ENCODE results near the gene CD69. TPM values are rescaled to one million over a fixed set of nuclear protein-coding genes. Genes with fewer than 3 reads are reported as not detected.

Gene CD69
- total and polyA plus RNA-seq, 2 experiments from 2014 or later: not detected

DNA sequence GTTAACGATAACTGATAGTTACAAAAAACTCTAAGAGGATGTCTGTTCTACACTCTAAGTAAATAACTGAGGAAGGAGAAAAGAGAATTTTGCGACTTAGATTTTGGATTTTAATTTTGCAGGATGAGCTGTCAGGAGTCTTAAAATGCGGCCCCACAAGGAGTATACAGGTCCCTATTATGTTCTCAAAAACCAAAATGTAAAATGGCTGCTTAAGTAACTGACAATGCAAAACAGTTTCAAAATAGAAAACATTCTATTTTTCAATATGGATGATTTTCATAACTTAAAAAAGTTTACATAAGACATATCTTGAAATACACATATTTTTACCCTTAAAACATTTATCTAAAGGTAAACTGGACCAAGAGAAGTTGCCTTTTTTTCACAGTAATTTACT lies 2.6 kb downstream of the CD69 start:
- H3K4me3 ChIP-seq: no peak overlapping the region
- no peaks in the 10 kb centered on the region for H3K9me2 ChIP-seq (ENCODE audit: insufficient read depth)
- TF ChIP-seq EZH2phosphoT487 (IDR thresholded peaks at IDR 0.05; ENCODE audit: insufficient read depth, low read depth): no peak
- TF ChIP-seq EZH2 (IDR thresholded peaks at IDR 0.05; ENCODE audit: insufficient read depth, poor library complexity, severe bottlenecking): no peak
- WGBS, 2 experiments (ENCODE audit: low coverage in 1 of 2, low lambda C conversion rate in 2 of 2, missing lambda C conversion rate in 2 of 2): 66 to 83% methylated on average over 3 of the region's 3 CpGs
- peaks cover 29% of the 10 kb centered on the region for H3K27me3 ChIP-seq (replicated peaks; ENCODE audit: insufficient read depth)
- no peaks in the 10 kb centered on the region for H3F3A ChIP-seq (ENCODE audit: insufficient read depth)
- H3K9me3 ChIP-seq (ENCODE audit: low read depth): no peaks in the 10 kb centered on the region
- no peak overlapping the region for H3K4me2 ChIP-seq (ENCODE audit: unreplicated experiment)
- in situ Hi-C loops (cut with MboI): no loop called here
- no peaks in the 10 kb centered on the region for H3K79me2 ChIP-seq (ENCODE audit: insufficient read depth)
- H3K27ac ChIP-seq: no peak overlapping the region
- no peak for DNase-seq
- no peaks in the 10 kb centered on the region for H3K36me3 ChIP-seq (ENCODE audit: low read depth)
- no peak overlapping the region for H3K9ac ChIP-seq
- no peak overlapping the region for H2AFZ ChIP-seq
- no peaks in the 10 kb centered on the region for H4K20me1 ChIP-seq (ENCODE audit: insufficient read depth)
- no peaks in the 10 kb centered on the region for H3K4me1 ChIP-seq (ENCODE audit: insufficient read depth)

DNA sequence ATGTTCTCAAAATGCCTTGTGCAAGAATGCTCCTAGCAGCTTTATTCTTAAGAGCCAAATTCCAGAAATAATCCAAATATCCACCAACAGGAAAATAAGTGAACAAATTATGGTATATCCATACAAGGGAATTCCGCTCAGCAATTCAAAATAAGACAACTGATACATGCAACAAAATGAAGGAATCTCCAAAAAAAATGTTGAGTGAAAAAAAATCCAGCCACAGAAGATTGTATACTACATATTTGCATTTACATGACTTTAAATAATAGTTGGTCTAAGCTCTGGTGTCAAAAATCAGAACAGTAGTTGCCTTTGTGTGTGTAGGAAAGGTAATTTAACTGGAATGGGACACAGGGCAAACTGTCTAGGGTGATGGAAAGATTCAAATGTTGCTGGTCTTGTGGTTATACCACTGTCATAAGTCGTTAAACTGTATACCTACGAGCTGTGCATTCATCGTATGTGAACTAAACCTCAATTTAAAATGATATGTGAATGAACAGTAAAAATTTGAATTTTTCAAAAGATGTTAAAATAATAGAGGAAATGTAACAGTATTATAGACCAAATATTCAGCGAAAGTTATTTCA lies 3.2 kb downstream of the CD69 start:
- WGBS, 2 experiments (ENCODE audit: low coverage in 1 of 2, low lambda C conversion rate in 2 of 2, missing lambda C conversion rate in 2 of 2): 77 to 83% methylated on average over 5 of the region's 5 CpGs

DNA sequence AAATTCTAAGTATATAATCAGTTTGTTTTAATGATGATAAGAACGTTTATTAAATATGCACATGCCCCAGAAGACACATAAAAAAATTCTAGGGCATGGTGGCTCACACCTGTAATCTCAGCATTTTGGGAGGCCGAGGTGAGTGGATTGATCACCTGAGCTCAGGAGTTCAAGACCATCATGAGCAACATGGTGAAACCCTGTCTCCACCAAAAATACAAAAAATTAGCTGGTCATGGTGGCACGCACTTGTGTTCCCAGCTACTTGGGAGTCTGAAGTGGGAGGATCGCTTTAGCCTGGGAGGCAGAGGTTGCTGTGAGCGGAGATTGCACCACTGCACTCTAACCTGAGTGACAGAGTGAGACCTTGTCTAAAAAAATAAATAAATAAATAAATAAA lies 4.0 kb downstream of the CD69 start:
- DNase-seq: no peak
- no peaks in the 10 kb centered on the region for H4K20me1 ChIP-seq (ENCODE audit: insufficient read depth)
- H2AFZ ChIP-seq: no peak overlapping the region
- H3K27me3 ChIP-seq (replicated peaks; ENCODE audit: insufficient read depth): peaks cover 29% of the 10 kb centered on the region
- in situ Hi-C loops (cut with MboI): no loop called here
- no peaks in the 10 kb centered on the region for H3K9me3 ChIP-seq (ENCODE audit: low read depth)
- H3F3A ChIP-seq (ENCODE audit: insufficient read depth): no peaks in the 10 kb centered on the region
- no peaks in the 10 kb centered on the region for H3K4me1 ChIP-seq (ENCODE audit: insufficient read depth)
- no peaks in the 10 kb centered on the region for H3K9me2 ChIP-seq (ENCODE audit: insufficient read depth)
- H3K27ac ChIP-seq: no peak overlapping the region
- H3K36me3 ChIP-seq (ENCODE audit: low read depth): no peaks in the 10 kb centered on the region
- no peak overlapping the region for H3K4me2 ChIP-seq (ENCODE audit: unreplicated experiment)
- H3K79me2 ChIP-seq (ENCODE audit: insufficient read depth): no peaks in the 10 kb centered on the region
- no peak overlapping the region for H3K4me3 ChIP-seq
- 65 to 67% methylated on average over 5 of the region's 5 CpGs for WGBS, 2 experiments (ENCODE audit: low coverage in 1 of 2, low lambda C conversion rate in 2 of 2, missing lambda C conversion rate in 2 of 2)
- TF ChIP-seq EZH2phosphoT487 (IDR thresholded peaks at IDR 0.05; ENCODE audit: insufficient read depth, low read depth): no peak
- H3K9ac ChIP-seq: no peak overlapping the region

More for the DNA sequence above, 3.2 kb downstream of the CD69 start:
- no peaks in the 10 kb centered on the region for H3K4me1 ChIP-seq (ENCODE audit: insufficient read depth)
- no peak overlapping the region for H3K4me2 ChIP-seq (ENCODE audit: unreplicated experiment)
- H3K27me3 ChIP-seq (replicated peaks; ENCODE audit: insufficient read depth): peaks cover 29% of the 10 kb centered on the region
- H2AFZ ChIP-seq: no peak overlapping the region
- no peaks in the 10 kb centered on the region for H3K9me2 ChIP-seq (ENCODE audit: insufficient read depth)
- in situ Hi-C loops (cut with MboI): no loop called here
- H3K79me2 ChIP-seq (ENCODE audit: insufficient read depth): no peaks in the 10 kb centered on the region
- H3K4me3 ChIP-seq: no peak overlapping the region
- DNase-seq: no peak
- no peaks in the 10 kb centered on the region for H3K9me3 ChIP-seq (ENCODE audit: low read depth)
- TF ChIP-seq EZH2 (IDR thresholded peaks at IDR 0.05; ENCODE audit: insufficient read depth, poor library complexity, severe bottlenecking) (no peak), EZH2phosphoT487 (IDR thresholded peaks at IDR 0.05; ENCODE audit: insufficient read depth, low read depth) (no peak)
- H3F3A ChIP-seq (ENCODE audit: insufficient read depth): no peaks in the 10 kb centered on the region
- H4K20me1 ChIP-seq (ENCODE audit: insufficient read depth): no peaks in the 10 kb centered on the region
- H3K9ac ChIP-seq: no peak overlapping the region
- no peaks in the 10 kb centered on the region for H3K36me3 ChIP-seq (ENCODE audit: low read depth)
- no peak overlapping the region for H3K27ac ChIP-seq

DNA sequence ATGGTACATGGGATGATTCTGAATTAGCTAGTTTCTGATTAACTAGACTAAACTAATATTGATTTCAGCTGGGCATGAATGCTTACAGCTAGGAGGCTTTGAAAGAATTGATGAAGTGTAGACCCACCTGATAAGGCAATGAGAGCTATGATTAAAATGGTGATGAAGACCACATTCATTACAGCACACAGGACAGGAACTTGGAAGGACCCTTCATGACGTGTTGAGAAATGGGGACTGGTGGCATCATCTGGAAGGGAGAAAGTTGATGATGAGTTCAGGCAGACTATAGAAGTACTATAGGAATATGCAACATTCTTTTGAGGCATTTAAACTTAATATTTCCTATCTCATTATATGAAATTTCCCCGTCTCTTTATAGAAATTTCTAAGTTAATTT lies 4.5 kb downstream of the CD69 start:
- Histone ChIP-seq H4K20me1 (ENCODE audit: insufficient read depth) (no peaks in the 10 kb centered on the region), H3K9ac (no peak overlapping the region), H3K9me2 (ENCODE audit: insufficient read depth) (no peaks in the 10 kb centered on the region), H3K79me2 (ENCODE audit: insufficient read depth) (no peaks in the 10 kb centered on the region), H3K36me3 (ENCODE audit: low read depth) (no peaks in the 10 kb centered on the region), H2AFZ (no peak overlapping the region), H3K4me1 (ENCODE audit: insufficient read depth) (0 out of 2 replicates have a peak, but pooled peaks cover under 1% of the 10 kb centered on the region), H3F3A (ENCODE audit: insufficient read depth) (no peaks in the 10 kb centered on the region), H3K4me3 (no peak overlapping the region), H3K9me3 (ENCODE audit: low read depth) (no peaks in the 10 kb centered on the region), H3K4me2 (ENCODE audit: unreplicated experiment) (no peak overlapping the region), H3K27me3 (replicated peaks; ENCODE audit: insufficient read depth) (peaks cover 29% of the 10 kb centered on the region), H3K27ac (no peak overlapping the region)
- 53% methylated on average over 2 of the region's 2 CpGs for WGBS, 2 experiments (ENCODE audit: low coverage in 1 of 2, low lambda C conversion rate in 2 of 2, missing lambda C conversion rate in 2 of 2)
- no peak for DNase-seq
- TF ChIP-seq EZH2 (IDR thresholded peaks at IDR 0.05; ENCODE audit: insufficient read depth, poor library complexity, severe bottlenecking): no peak
- in situ Hi-C loops (cut with MboI): no loop called here

DNA sequence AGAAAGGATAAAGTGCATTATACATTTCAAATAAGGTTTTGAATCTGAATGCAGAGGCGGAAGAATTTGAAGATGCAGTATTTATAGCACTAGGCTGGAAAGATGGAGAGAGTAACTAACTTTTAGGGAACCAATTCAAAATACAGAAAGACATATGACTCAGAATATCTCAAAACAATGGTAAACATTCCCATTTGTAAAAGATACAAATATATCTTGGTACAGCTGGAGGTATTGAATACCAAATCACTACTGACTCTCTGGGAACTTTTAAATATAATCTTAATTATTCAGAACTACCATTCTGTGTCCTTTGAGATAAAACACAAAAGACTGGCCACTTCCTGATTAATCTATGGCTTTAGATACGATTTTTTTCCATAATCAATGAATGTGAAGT lies 5.1 kb downstream of the CD69 start:
- Histone ChIP-seq H3F3A (ENCODE audit: insufficient read depth) (no peaks in the 10 kb centered on the region), H2AFZ (no peak overlapping the region), H3K9me2 (ENCODE audit: insufficient read depth) (no peaks in the 10 kb centered on the region), H3K9ac (no peak overlapping the region), H3K36me3 (ENCODE audit: low read depth) (no peaks in the 10 kb centered on the region), H3K4me3 (no peak overlapping the region), H3K27ac (no peak overlapping the region), H4K20me1 (ENCODE audit: insufficient read depth) (no peaks in the 10 kb centered on the region), H3K4me1 (ENCODE audit: insufficient read depth) (peaks cover 4% of the 10 kb centered on the region; the same call in 1 of the 2 replicates), H3K79me2 (ENCODE audit: insufficient read depth) (no peaks in the 10 kb centered on the region), H3K9me3 (ENCODE audit: low read depth) (no peaks in the 10 kb centered on the region), H3K4me2 (ENCODE audit: unreplicated experiment) (no peak overlapping the region), H3K27me3 (replicated peaks; ENCODE audit: insufficient read depth) (peaks cover 25% of the 10 kb centered on the region)
- WGBS, 2 experiments (ENCODE audit: low coverage in 1 of 2, low lambda C conversion rate in 2 of 2, missing lambda C conversion rate in 2 of 2): 48 to 51% methylated on average over 2 of the region's 2 CpGs
- TF ChIP-seq EZH2phosphoT487 (IDR thresholded peaks at IDR 0.05; ENCODE audit: insufficient read depth, low read depth): no peak
- no peak for DNase-seq
- in situ Hi-C loops (cut with MboI): no loop called here

Measured in GM23248 (cell line).